Stimulated activated CD8-positive, alpha-beta memory T cell treated with anti-CD3 and anti-CD28 coated beads, Interleukin-4, amount 100 ng/mL, for 1 hour (primary cell): ENCODE measurements around the gene LHX2.

Experiments
- DNase-seq, 2 donors: peaks; one replicate each; pipeline ENCODE4 v3.0.0-alpha.2; 2020; ENCODE audit warnings: low read depth in 2 of 2, low spot score in 1 of 2

Gene LHX2

GRCh38 chr9:124012368-124013301 lies 1.1 kb downstream of the LHX2 start:
- DNase-seq: no peak

GRCh38 chr9:124013309-124014210 lies 2.0 kb downstream of the LHX2 start:
- DNase-seq: no peak

- no peak for DNase-seq
Measured at GRCh38 chr9:124014211-124014955, 2.8 kb downstream of the LHX2 start.

GRCh38 chr9:124014956-124015660 lies 3.5 kb downstream of the LHX2 start:
- DNase-seq: no peak

- DNase-seq: no peak
Measured at GRCh38 chr9:124015661-124016131, 4.1 kb downstream of the LHX2 start.

GRCh38 chr9:124016175-124017050 lies 4.8 kb downstream of the LHX2 start:
- no peak for DNase-seq

GRCh38 chr9:124017051-124017928 lies 5.7 kb downstream of the LHX2 start:
- DNase-seq: no peak

- no peak for DNase-seq
Measured at GRCh38 chr9:124017929-124018729, 6.6 kb downstream of the LHX2 start.

- DNase-seq: no peak
Measured at GRCh38 chr9:124018730-124019697, 7.4 kb downstream of the LHX2 start.

GRCh38 chr9:124019771-124020519 lies 8.4 kb downstream of the LHX2 start:
- no peak for DNase-seq

GRCh38 chr9:124020520-124021384 lies 9.2 kb downstream of the LHX2 start:
- no peak for DNase-seq

- DNase-seq: no peak
Measured at GRCh38 chr9:124021385-124021769, 9.8 kb downstream of the LHX2 start.

- DNase-seq: no peak
Measured at GRCh38 chr9:124022201-124023121, 10.9 kb downstream of the LHX2 start.

GRCh38 chr9:124024107-124024506 lies 12.5 kb downstream of the LHX2 start:
- DNase-seq: no peak
